ENCODE measurements around the gene SUCLG2. TPM values are rescaled to one million over a fixed set of nuclear protein-coding genes. Genes with fewer than 3 reads are reported as not detected.

Gene SUCLG2
- total and polyA plus RNA-seq, 10 of the 15 experiments (the other 5 are each of a cell fraction or from before 2014, with no cell fraction given), result 17.8 to 50.9 (median 37.2) TPM

DNA sequence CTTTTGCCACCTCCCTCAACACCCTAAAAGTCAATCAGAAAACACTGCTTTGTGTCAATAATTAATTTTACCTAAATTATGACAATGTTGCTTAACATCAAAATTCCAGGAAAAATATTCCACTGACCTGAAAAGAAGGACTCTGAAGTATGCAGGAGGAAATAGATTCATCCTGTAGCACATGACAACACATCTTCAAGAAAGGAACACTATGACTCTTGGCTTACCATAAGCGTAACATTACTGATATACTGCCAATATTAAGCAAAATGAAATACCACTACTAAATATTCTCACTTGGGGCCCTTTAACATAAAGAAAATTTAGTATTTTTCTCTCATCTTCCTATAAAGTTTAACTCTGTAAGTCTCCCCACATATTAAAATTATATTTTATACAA is 9.6 kb downstream of the SUCLG2 start (continued):
- TF ChIP-seq, protein P1, sequence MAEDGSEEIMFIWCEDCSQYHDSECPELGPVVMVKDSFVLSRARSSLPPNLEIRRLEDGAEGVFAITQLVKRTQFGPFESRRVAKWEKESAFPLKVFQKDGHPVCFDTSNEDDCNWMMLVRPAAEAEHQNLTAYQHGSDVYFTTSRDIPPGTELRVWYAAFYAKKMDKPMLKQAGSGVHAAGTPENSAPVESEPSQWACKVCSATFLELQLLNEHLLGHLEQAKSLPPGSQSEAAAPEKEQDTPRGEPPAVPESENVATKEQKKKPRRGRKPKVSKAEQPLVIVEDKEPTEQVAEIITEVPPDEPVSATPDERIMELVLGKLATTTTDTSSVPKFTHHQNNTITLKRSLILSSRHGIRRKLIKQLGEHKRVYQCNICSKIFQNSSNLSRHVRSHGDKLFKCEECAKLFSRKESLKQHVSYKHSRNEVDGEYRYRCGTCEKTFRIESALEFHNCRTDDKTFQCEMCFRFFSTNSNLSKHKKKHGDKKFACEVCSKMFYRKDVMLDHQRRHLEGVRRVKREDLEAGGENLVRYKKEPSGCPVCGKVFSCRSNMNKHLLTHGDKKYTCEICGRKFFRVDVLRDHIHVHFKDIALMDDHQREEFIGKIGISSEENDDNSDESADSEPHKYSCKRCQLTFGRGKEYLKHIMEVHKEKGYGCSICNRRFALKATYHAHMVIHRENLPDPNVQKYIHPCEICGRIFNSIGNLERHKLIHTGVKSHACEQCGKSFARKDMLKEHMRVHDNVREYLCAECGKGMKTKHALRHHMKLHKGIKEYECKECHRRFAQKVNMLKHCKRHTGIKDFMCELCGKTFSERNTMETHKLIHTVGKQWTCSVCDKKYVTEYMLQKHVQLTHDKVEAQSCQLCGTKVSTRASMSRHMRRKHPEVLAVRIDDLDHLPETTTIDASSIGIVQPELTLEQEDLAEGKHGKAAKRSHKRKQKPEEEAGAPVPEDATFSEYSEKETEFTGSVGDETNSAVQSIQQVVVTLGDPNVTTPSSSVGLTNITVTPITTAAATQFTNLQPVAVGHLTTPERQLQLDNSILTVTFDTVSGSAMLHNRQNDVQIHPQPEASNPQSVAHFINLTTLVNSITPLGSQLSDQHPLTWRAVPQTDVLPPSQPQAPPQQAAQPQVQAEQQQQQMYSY (CRISPR knock-in tag; IDR thresholded peaks at IDR 0.05), result no peak
- TF ChIP-seq E4F1 (IDR thresholded peaks at IDR 0.05; ENCODE audit: borderline replicate concordance, partially characterized antibody) (no peak), FOXK2 (IDR thresholded peaks at IDR 0.05) (no peak), EGR1 (IDR thresholded peaks at IDR 0.05; ENCODE audit: borderline replicate concordance in 1 of 2, low read depth in 2 of 2, low read length in 2 of 2) (no peak), ATF7 (IDR thresholded peaks at IDR 0.05; ENCODE audit: low read depth) (no peak), IRF3 (IDR thresholded peaks at IDR 0.05) (no peak), SUZ12 (IDR thresholded peaks at IDR 0.05; ENCODE audit: unreplicated experiment) (no peak)
